Kasumi-1 (cell line): ENCODE measurements around the gene OLIG2.

Source experiments
- DNase-seq, 2 experiments: peaks; one replicate each; lab custom pipeline; 2025; lab: John Stamatoyannopoulos, UW

The OLIG2 gene

GRCh38 chr21:33019885-33020557 is 5.7 kb upstream of the OLIG2 start:
- no peak for DNase-seq

GRCh38 chr21:33020558-33021100 is 5.1 kb upstream of the OLIG2 start:
- no peak for DNase-seq

- no peak for DNase-seq
Observed at GRCh38 chr21:33021150-33021549, 4.6 kb upstream of the OLIG2 start.

- no peak for DNase-seq
Observed at GRCh38 chr21:33021667-33022066, 4.1 kb upstream of the OLIG2 start.

GRCh38 chr21:33022489-33022827 is 3.3 kb upstream of the OLIG2 start:
- no peak for DNase-seq

- no peak for DNase-seq
Observed at GRCh38 chr21:33022828-33023573, 2.7 kb upstream of the OLIG2 start.

GRCh38 chr21:33023574-33024200 is 2.0 kb upstream of the OLIG2 start:
- no peak for DNase-seq

GRCh38 chr21:33024201-33025103 is 1.3 kb upstream of the OLIG2 start:
- no peak for DNase-seq

GRCh38 chr21:33025106-33025488 is 638 bp upstream of the OLIG2 start:
- no peak for DNase-seq

- no peak for DNase-seq
Observed at GRCh38 chr21:33026443-33026858, 716 bp downstream of the OLIG2 start.

- DNase-seq: no peak
Observed at GRCh38 chr21:33026878-33027400, 1.2 kb downstream of the OLIG2 start.

- DNase-seq: no peak
Observed at GRCh38 chr21:33027401-33028286, 1.9 kb downstream of the OLIG2 start.

- no peak for DNase-seq
Observed at GRCh38 chr21:33028287-33028670, 2.5 kb downstream of the OLIG2 start.

- no peak for DNase-seq
Observed at GRCh38 chr21:33028773-33029384, 3.1 kb downstream of the OLIG2 start.

GRCh38 chr21:33029385-33029921 is 3.7 kb downstream of the OLIG2 start:
- no peak for DNase-seq

- DNase-seq: no peak
Observed at GRCh38 chr21:33029975-33030461, 4.3 kb downstream of the OLIG2 start.

GRCh38 chr21:33030633-33031032 is 4.9 kb downstream of the OLIG2 start:
- no peak for DNase-seq

GRCh38 chr21:33031152-33031911 is 5.6 kb downstream of the OLIG2 start:
- no peak for DNase-seq

GRCh38 chr21:33032434-33033047 is 6.8 kb downstream of the OLIG2 start:
- no peak for DNase-seq
